ENCODE measurements around the gene CAMKMT.

The CAMKMT gene

DNA sequence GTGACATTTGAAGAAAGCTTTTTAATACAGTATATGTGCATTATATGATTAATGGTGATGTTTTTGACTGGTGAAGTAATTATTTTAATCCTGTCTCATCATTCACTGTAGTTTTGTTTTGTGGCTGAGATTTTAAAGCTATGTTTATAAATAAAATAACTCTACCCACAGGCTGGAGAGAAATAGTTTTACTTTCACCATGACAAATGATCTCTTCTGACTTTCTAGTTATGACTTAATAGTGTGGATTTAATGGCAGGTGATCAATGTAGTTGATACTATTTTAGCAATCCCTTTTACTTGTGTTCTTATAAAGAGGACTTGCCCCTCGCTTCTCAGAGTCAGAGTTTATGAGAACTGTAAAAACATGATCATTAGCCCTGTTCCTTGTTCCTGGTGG lies 290.2 kb downstream of the CAMKMT start:
- H3K4me3 ChIP-seq, result no peak overlapping the region
- no peak for TF ChIP-seq CTCF (IDR thresholded peaks at IDR 0.05)
- H3K27ac ChIP-seq, result no peak overlapping the region
- no peak for DNase-seq (ENCODE audit: low spot score)

DNA sequence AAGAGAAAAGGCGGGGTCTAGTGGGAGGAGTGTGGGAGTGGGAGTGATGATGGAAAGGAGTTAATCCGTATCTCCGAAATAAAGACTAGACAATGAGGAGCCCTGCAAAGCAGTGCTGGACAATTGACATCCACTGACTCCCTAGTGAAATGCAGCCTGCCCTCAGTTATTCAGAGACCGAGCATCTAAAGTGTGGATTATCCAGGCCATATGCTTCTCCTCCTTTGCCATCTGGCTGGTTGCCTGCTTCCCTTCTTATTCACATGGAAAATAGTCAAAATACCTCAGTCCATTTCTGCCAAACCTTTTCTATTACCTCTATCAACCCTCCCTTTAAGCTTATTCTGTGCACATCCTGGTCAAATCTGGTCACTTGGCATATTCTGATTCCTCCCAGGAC lies 291.0 kb downstream of the CAMKMT start:
- H3K27ac ChIP-seq, result no peak overlapping the region
- no peak for DNase-seq (ENCODE audit: low spot score)
- no peak for TF ChIP-seq CTCF (IDR thresholded peaks at IDR 0.05)
- H3K4me3 ChIP-seq, result no peak overlapping the region

- no peak for TF ChIP-seq CTCF (IDR thresholded peaks at IDR 0.05)
- DNase-seq (ENCODE audit: low spot score), result no peak
Observed at GRCh38 chr2:44655401-44655864, 293.7 kb downstream of the CAMKMT start.

DNA sequence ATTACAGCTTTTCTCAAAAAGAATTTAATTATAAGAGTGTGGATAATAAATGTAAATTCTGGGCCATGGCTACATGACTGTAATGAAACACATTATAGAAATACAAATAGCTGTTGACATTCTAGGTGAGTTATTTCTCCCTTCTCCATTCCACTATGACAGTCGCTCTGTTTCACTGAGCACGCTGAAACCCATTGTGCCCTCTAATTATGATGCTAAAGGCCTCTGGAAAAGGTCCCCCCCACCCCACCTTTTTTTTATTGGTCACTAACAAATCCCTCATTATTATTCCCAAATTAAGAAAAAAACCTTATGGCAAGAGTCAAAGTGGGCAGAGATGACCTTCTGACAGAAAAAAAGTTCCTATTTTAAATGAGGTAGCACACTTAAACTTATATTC lies 294.7 kb downstream of the CAMKMT start:
- TF ChIP-seq CTCF (IDR thresholded peaks at IDR 0.05), result no peak
- DNase-seq (ENCODE audit: low spot score), result no peak
- Histone ChIP-seq H3K4me3 (no peak overlapping the region), H3K27ac (no peak overlapping the region)

More at GRCh38 chr2:44655401-44655864, 293.7 kb downstream of the CAMKMT start:
- no peak overlapping the region for H3K4me3 ChIP-seq
- no peak overlapping the region for H3K27ac ChIP-seq

DNA sequence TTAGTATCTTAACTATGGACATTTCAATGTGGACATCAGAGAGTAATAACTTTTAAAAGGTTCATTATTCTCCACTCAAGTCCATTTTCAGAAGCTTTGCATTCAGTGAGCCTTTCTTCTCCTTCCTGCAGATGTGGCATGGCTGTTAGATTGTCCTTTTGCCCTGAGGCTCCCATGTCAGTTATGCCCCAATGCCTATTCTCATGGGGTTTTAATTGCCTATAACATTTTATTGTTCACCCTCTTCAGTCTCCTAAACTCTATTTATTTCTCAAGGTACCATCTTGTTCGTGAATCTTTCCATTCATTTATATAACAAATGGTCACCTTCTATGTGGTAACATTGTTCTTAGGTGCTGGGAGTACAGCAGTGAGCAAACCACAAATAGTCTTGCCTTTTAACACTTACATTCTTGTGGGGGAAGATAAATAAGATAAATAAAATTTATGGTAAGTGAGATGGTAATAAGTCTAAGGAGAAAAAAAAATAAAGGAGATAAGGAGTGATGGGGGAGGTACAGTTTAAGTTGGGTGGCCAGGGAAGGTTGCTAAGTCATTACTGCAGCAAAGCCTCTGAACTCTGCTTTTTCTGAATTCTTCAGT lies 301.8 kb downstream of the CAMKMT start:
- Histone ChIP-seq H3K27ac (no peak overlapping the region), H3K4me3 (no peak overlapping the region)
- no peak for DNase-seq (ENCODE audit: low spot score)
- TF ChIP-seq CTCF (IDR thresholded peaks at IDR 0.05), result no peak

DNA sequence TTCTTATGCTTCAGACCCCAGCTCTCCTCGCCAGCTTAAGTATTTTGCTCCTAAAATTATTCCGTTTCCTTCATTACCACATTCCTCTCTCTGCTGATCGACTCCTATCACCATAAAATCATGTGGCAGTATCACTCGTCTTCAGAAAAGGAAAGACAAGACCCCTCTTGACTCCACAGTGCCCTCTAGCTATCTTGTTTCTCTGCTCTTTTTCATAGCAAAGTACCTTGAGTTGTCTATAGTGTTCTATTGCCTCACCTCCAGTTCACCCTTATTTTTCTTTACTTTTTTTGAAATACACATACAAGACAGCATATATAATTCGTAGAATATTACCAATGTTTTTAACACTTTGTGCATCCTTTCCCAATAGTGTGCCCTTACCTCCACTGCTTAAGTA lies 306.6 kb downstream of the CAMKMT start:
- no peak for DNase-seq (ENCODE audit: low spot score)
- no peak for TF ChIP-seq CTCF (IDR thresholded peaks at IDR 0.05)
- Histone ChIP-seq H3K27ac (no peak overlapping the region), H3K4me3 (no peak overlapping the region)

- Histone ChIP-seq H3K4me3 (no peak overlapping the region), H3K27ac (no peak overlapping the region)
- no peak for DNase-seq (ENCODE audit: low spot score)
- TF ChIP-seq CTCF (IDR thresholded peaks at IDR 0.05), result no peak
Observed at GRCh38 chr2:44671276-44671675, 309.5 kb downstream of the CAMKMT start.
